GM19239 (cell line): ENCODE measurements around the gene RGL4.

Experiments used
- DNase-seq: peaks from one replicate; pipeline ENCODE4 v3.0.0; 2011; ENCODE audit warnings: low spot score; ENCODE audit not compliant: insufficient read length
- FAIRE-seq: peaks from 2 replicates; lab custom pipeline; 2011; peaks lifted over from hg19 to GRCh38; lab: Jason Lieb, UNC

RGL4 gene

DNA sequence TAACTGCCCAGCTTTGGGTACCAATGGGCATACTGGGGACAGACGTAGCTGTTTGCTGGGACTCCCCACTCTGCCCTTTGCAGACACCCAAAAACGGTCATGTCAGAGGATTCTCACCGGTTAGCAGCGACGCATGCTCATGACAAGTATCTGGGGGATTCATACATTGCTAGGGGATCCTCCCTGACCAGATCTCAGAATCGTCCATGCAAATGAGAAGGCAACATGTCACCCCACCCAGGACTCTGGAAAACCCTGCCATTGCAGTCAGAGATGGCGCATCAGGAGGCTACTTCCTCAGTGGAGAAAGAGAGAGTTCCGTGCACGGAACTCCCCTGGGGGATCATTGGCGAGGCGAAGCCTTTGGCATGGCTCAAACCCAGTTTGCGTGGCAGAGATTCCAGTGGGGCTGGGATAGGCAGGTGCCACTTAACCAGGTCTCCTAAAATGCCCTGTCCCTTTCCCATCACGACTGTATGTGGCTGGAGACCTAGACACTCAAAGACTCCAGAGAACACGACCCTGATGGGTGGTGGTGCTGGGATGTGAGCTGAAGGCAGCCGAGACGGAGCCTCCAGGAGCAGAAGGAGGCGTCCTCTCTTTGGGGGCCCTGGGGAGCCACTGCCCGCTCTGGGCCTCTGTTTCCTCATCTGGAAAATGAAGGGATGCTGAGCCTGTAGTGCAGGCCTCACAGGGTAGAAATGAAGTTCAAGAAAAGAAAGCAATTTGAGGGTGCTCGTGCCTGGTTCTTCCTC lies 4.9 kb downstream of the RGL4 start:
- DNase-seq (no peak), FAIRE-seq (no peak)

DNA sequence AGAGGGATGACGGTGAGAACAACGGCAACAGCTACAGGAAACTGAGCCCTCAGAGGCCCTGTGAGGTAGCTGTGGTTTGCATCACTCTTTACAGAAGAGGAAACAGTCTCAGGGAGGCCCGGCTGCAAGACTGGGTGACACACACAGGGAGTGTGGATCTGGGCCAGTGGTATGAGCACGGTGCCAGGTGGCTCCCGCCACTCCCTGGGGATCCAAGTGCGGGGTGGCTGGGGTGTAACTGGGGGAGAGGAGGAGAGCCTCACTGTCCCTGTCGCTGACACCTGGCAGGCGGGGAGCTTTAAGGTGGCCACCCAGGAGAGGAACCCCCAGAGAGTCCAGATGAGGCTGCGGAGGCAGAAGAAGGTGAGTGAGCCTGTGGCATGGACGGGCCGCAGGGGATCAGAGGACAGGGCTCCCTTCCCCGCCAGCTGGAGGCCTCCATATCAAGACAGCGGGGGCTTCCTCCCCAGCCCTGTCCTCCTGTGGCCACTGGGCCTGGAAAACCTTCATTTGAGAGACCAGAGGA lies 5.6 kb downstream of the RGL4 start:
- DNase-seq (peak; percentile 73), FAIRE-seq (peak; percentile 81)

DNA sequence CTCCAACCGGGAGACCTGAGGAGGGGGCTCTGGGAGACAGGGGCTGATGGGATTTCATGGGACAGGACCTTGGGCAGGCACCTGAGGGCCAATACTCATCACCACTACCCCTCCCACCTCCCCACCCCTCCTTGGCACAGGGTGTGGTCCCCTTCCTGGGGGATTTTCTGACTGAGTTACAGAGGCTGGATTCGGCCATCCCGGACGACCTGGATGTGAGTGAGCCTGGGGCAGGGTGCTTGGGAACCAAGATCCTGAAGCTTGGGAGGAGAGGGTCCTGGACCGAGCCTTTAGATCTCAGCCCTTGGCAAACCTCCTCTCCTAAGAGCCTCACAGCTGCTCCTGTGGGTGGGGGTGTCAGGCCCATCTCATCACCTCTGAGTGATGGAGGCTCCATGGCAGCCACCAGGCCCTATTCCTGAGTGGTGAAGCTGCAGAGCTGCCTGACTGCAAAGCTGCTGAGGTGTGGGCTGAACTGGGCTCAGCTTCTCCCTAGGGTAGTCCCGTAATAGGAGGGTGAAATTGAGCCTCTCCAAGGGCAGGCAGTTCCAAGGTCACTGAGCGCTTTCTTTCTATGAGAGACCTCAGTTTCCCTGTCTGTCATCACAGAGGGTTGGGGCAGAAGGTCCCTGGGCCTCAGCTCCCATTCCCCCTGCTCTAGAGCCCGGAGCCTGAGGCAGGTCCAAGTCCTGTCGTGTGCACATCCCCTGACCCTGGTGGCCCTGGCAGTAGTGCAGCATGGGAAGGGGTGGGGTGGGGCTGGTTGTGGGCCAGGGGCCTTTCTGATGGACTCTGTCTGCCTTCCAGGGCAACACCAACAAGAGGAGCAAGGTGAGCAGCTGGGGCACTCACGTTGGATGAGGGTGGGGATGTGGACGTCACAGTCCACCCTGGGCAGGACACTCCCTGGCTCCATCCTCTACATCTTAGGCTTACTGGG lies 6.5 kb downstream of the RGL4 start:
- DNase-seq (no peak), FAIRE-seq (no peak)

DNA sequence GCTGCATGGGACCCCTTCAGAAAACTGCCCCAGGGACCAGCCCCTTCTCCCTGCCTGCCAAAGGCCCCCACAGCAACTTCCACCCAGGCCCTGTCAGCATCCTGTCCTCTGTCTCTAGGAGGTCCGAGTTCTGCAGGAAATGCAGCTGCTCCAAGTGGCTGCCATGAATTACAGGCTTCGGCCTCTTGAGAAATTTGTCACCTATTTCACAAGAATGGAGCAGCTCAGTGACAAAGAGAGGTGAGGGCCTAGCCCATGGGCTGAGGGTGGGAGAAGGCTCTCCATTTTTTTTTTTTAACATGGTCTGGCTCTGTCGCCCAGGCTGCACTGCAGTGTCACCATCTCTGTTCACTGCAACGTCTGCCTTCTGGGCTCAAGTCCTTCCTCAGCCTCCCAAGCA lies 7.3 kb downstream of the RGL4 start:
- no peak for FAIRE-seq
- DNase-seq = no peak

DNA sequence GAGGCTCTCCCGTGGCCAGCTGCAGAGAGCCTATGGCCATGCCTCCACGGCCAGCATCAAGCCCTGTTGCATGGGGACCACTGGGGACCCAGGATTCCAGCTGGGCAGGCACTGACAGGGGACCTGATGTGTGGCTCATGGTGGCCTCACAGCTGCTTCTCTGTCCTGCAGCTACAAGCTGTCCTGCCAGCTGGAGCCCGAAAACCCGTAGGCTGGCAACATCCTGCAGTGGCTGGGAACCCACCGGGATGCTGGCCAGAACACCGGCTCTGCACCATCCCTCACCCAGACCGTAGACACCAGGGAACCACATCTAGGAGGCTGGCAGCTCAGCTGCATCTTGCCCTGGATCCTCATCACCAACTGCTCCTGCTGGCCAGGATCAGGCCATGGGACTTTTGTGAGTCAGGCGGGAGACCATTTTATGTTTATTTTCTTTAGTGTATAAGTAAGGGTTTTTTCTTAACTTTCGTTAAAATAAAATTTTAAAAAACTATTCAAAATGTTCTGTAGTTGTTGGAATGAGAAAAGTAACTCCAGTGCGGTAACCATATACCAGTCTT lies 7.9 kb downstream of the RGL4 start:
- no peak for FAIRE-seq
- no peak for DNase-seq

DNA sequence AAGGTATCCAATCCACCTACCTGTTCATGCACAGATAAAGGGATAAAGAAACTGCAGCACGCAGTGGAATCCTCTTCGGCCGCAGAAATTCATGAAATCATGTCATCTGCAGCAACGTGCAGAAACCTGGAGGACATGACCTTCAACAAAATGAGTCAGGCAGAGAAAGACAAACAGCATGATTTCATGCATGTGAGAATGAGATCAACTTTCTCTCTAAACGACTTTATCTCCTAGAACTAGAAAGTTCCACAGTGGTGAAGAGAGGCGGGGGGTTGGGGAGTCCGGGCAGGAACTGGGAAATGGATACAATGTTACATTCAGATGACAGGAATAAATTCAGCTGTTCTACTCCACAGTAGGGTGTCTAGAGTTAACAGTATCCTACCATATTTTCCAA lies 9.9 kb downstream of the RGL4 start:
- FAIRE-seq (no peak), DNase-seq (no peak)

DNA sequence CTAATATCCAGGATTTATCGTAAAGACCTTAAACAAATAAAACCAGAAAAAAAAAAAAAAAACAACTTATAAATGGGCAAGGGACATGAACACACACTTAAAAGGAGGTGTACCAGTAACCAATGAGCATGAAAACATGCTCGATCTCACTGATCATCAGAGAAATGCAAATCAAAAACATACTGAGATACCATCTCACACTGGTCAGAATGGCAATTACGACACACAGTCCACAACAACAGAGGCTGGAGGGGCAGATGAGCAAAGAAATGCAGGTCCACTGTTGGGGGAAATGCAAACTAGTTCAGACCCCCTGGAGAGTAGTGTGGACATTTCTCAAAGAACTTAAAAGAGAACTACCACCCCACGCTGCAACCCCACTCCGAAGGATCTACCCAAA lies 13.2 kb downstream of the RGL4 start:
- FAIRE-seq = no peak
- DNase-seq = no peak

DNA sequence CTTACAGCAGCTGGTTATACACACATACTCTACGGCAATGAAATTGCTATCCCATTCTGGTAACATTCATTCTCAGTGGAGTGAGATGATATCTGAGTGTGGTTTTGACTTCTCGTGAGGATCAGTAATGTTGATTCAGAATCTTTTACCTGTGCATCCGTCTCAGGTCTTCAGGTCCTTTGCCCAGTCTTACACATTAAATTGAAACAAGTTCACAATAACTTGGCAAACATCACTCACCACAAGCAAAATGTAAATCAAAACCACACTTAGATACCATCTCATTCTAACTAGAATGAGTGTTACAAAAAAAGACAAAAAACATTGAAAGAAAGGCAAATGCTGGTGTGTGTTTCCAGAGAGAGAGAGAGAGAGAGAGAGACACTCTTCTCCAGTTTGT lies 14.0 kb downstream of the RGL4 start:
- DNase-seq (no peak), FAIRE-seq (no peak)

DNA sequence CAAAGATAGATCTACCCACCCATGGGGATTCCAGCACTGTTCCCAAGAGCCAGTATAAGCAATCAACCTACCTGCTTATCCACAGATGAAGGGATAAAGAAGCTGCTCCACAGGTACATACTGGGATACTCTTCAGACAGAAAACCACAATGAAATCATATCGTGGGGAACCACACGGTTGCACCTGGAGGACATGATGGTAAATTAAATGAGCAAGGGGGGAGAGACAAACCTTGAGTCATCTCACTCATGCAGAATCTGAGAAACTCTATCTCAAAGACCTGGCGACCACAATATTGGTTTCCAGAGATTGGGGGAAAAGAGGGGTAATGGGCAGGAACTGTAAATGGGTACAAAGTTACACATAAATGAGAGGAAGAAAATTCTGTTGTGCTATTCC lies 14.5 kb downstream of the RGL4 start:
- no peak for DNase-seq
- FAIRE-seq = no peak

DNA sequence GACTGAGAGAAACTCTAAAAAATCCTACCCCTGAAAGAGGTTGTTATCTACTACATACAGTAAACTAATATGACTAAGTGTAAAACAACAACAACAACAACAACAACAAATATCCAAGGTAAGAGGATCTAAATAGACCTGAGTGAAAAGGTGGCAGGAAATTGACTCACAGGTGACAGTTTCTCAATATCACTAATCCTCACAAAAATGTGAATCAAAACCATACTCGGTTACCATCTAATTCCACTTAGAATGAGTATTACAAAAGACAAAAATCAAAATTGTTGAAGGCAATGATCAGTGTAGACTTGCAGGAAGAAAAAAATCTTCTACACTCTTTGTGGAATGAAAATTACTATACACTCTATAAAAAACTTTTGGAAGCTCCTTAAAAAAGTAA lies 17.5 kb downstream of the RGL4 start:
- no peak for FAIRE-seq

DNA sequence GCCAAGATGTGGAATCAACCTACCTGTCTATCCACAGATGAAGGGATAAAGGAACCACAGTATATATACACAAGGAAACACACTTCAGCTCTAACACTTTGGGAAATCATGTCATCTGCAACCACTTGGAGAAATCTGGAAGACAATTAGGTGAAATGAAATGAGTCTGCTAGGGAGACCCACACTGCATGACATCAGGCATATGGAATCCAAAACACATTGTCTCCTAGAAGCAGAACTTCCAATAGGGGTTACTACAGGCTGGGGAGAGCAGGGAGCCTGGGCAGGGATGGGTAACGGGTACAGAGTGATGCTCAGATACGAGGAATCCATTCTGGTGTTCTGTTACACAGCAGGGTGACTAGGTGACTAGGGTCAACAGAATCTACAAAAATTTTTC lies 18.3 kb downstream of the RGL4 start:
- no peak for FAIRE-seq
- DNase-seq = no peak

More for the DNA sequence above, 17.5 kb downstream of the RGL4 start:
- no peak for DNase-seq

DNA sequence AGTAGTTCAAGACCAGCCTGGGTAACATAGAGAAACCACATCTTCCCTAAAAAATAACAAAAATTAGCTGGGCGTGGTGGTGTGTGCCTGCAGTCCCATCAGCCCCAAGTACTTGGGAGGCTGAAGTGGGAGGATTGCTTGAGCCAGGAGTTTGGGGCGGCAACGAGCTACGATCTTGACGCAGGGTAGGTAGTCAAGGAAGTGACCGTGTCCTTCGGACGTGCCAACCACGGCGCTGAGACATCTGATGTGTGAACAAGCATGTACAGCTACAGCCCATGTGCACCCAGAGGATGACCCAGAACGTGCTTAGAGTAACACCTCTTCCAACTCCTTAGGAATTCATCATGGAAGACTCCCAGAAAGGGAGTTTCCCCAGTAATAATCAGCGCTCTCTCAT lies 21.4 kb downstream of the RGL4 start:
- FAIRE-seq = no peak

DNA sequence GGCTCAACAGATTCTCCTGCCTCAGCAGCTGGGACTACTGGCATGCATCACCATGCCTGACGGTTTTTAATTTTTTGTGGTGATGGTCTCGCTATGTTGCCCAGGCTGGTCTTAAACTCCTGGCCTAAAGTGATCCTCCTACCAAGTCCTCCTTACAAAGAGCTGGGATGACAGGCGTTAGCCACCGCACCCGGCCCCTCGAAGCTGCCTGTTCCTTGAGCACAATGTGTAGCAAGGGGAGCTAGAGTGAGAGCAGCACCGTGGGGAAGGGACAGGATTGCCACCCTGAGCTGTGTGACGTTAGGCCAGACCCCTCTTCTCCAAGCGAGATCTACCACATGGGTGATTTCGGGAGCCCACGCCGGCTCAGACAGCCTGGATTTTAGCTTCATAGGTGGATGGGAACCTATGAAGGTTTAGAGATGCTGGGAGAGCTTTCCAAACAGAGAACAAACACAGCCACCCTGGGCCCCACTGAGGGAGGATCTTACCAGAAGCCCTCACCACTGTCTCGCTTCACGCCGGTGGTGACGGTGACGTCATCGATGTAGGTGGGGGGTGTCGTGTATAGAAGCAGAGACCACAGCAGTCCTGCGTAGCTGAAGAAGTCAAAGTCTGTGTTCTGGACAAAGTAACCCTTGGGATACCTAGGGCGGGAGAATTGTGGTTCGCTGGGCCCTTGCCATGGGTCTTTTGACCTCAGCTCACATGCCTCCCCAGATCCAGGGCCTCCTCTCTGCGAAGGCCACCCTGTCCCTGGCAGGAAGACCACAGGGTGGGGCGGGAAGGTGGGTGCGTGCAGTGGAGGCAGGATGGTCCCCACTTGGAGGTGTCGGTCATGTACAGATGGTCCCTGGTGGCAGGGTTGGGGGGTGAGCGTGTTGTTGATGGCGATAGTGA lies 23.1 kb downstream of the RGL4 start:
- DNase-seq (no peak), FAIRE-seq (no peak)

More for the DNA sequence above, 21.4 kb downstream of the RGL4 start:
- no peak for DNase-seq

DNA sequence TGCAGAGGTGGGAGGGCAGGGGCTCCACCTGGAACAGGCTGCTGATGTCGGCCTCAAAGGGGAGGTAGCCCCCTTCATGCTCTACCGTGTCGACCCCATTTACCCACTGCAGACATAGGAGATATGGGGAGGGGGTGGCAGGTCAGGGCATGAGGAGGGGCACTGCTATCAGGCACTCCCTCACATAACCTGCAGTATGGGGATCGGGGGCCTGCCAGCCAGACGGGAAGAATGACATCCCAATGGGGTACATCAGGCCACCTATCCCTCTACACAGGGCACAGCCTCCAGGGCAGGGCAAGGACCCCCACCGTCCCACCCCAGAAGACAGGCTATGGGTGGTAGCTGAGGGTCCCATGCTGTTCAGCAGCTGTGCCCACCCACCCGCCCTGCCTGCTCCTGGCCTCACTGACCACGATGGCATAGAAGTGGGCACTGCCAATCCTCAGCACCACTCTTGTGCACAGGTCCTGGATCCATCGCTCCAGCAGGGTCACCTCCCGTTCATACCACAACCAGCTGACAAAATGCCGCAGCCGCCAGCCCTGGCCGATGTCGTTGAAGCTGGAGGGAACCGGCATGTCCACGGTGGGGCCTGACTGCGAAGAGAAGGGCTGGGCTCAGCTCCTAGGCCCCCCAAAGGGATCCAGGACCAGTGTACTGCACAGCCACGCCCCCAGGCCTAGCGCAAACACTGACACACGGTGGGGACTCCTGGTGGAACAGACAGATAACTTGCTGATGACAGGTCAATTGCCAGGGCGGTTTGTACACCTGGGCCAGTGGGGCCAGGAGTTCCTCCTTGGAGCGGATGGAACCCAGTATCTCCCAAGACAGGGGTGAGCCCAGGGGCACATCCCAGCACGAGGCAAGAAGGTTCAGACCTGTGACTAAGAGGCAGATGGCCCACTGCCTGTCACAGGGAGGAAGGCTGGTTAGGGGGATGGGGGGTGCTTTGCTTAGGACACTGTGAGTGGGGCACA lies 24.1 kb downstream of the RGL4 start:
- FAIRE-seq = no peak
- DNase-seq = no peak

DNA sequence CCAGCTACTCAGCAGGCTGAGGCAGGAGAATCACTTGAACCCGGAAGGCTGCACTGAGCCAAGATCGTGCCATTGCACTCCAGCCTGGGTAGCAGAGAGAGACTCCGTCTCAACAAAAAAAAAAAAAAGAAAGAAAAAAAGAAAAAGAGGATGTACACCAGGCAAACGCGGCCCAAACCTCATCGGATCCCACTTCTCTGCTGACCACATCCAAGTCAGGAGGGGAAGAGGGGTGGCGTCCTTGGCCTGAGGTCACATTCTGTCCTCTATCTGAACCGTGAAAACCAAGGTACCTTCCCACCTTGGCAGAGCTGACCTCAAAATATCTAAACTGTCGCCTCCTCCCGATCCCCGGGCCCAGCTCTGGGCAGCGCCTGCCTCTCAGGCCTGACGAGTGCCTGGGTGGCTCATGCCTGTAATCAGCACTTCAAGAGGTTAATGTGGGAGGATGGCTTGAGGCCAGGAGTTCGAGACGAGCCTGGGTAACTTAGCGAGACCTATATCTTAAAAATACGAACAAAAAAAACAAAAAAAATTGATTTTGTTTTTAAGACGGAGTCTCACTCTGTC lies 25.1 kb downstream of the RGL4 start:
- FAIRE-seq (no peak), DNase-seq (no peak)

DNA sequence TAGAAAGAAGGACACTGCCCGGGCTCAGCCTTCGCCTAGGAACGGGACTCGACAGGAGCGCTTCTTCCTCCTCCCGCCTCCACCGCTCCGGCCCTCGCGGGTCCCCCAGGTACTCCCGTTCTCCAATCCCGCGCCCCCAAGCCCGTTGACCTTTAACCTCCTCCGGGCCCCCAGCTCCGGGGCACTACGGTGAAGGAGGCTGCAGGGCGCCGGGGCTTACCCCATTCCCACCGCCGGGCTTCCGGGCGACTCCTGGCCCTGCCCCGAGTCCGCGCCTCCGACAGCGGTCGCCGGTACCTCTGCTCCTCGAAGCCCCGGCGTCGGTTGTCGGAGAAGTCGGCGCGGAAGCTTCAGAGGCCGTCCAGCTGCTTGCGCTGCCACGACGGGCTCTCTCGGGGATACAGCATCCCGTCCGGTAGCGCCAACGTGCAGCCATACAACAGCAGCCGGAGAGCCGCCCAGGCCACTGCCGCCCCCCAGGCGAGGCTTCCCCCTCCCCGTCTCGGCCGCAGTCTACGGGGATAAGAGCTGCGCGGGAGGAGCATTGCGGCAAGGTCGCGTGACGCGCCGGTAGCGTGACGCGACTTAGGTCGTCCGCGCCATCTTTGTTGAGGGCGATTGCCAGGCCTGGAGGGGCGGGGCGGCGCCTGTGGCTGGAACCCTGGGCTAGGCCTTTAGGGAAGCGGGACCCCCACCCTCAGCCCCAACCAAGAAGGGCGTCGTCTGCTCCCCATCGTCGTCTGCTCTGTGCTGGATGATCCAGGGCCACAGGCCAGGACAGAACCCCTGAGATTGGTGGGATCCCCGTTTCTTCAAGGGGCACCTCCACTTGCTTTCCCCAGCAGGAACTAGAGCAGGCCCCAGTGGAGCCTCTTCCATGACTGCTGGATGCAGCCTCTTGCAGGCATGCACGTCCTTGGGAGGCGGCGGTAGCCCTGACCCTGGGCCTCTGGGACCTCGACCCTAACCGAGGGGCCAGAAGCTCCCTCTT lies 26.3 kb downstream of the RGL4 start:
- FAIRE-seq (peak; percentile 98), DNase-seq (peak; percentile 84)
